ENCODE data around the gene TEX36. TPM values are rescaled to one million over a fixed set of nuclear protein-coding genes. Genes with fewer than 3 reads are reported as not detected.

Gene TEX36
- total and polyA plus RNA-seq, 9 of the 15 experiments (the other 6 are each of a cell fraction or from before 2014, with no cell fraction given): 0.10 to 0.82 (median 0.15) TPM; not detected in 6

DNA sequence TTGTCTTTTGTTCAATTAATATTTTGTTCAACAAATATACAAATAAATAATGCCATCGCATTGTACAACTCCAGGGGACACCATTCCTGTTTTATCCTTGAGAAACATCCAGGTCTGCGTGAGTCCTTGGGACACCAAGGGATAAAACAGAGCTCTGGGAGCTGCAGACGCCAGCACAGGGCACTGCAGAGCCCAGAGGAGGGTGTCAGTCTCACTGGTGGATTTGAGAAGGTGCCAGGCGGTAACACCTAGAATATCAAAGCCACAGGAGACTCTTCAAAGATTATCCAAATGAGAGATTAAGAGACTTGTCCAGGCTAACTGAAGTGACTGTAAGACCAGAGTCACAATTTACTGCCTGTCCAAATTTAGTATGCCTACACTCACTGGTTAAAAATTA, 55.3 kb downstream of the TEX36 start:
- POLR2A ChIA-PET: no interaction called here
- no peaks in the 10 kb centered on the region for H3K9me3 ChIP-seq (replicated peaks; ENCODE audit: control insufficient read depth, insufficient read depth, low read depth, low read length)
- H3K4me1 ChIP-seq (replicated peaks in 1 of 2; ENCODE audit: control insufficient read depth in 2 of 2, insufficient read depth in 2 of 2, low read length in 2 of 2): no peaks in the 10 kb centered on the region
- no peak overlapping the region for H3K4me2 ChIP-seq (ENCODE audit: insufficient read depth, low read length)
- no peaks in the 10 kb centered on the region for H3K79me2 ChIP-seq (ENCODE audit: control insufficient read depth, insufficient read depth, low read length)
- intact Hi-C loops (cut with micrococcal nuclease): loop anchor here (10.0 kb wide), 1 partner anchor 583 kb away; no protein-coding TSS in a partner anchor
- H2AFZ ChIP-seq (ENCODE audit: low read depth, low read length): no peak overlapping the region
- BruUV-seq (replicated peaks): no TSS peak
- CTCF ChIA-PET (ENCODE audit: low intra/inter-chr PET ratio): no interaction called here
- H3K36me3 ChIP-seq (ENCODE audit: control insufficient read depth, insufficient read depth, low read length): no peaks in the 10 kb centered on the region
- in situ Hi-C loops (cut with MboI): no loop called here
- H3K27me3 ChIP-seq (ENCODE audit: control insufficient read depth in 2 of 2, insufficient read depth in 2 of 2, low read length in 2 of 2): peaks cover 10 to 47% of the 10 kb centered on the region in 2 experiments; a peak in 4 of 5 replicates
- TF ChIP-seq, protein P1, sequence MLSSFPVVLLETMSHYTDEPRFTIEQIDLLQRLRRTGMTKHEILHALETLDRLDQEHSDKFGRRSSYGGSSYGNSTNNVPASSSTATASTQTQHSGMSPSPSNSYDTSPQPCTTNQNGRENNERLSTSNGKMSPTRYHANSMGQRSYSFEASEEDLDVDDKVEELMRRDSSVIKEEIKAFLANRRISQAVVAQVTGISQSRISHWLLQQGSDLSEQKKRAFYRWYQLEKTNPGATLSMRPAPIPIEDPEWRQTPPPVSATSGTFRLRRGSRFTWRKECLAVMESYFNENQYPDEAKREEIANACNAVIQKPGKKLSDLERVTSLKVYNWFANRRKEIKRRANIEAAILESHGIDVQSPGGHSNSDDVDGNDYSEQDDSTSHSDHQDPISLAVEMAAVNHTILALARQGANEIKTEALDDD (IDR thresholded peaks at IDR 0.05): no peak
- TF ChIP-seq CREB1 (IDR thresholded peaks at IDR 0.05) (no peak), CREB1 (CRISPR knock-in tag; IDR thresholded peaks at IDR 0.05) (no peak), MYC (IDR thresholded peaks at IDR 0.05; ENCODE audit: low read depth, low read length) (no peak), MYC (CRISPR knock-in tag; IDR thresholded peaks at IDR 0.05; ENCODE audit: borderline replicate concordance, low read depth) (no peak), ZNF12 (CRISPR knock-in tag; IDR thresholded peaks at IDR 0.05) (no peak), ZNF830 (CRISPR knock-in tag; IDR thresholded peaks at IDR 0.05) (no peak)
- TF ChIP-seq, protein P2, sequence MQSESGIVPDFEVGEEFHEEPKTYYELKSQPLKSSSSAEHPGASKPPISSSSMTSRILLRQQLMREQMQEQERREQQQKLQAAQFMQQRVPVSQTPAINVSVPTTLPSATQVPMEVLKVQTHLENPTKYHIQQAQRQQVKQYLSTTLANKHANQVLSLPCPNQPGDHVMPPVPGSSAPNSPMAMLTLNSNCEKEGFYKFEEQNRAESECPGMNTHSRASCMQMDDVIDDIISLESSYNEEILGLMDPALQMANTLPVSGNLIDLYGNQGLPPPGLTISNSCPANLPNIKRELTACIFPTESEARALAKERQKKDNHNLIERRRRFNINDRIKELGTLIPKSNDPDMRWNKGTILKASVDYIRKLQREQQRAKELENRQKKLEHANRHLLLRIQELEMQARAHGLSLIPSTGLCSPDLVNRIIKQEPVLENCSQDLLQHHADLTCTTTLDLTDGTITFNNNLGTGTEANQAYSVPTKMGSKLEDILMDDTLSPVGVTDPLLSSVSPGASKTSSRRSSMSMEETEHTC (IDR thresholded peaks at IDR 0.05): no peak
- no peak overlapping the region for H3K9ac ChIP-seq (ENCODE audit: insufficient read depth in 1 of 2, low read depth in 2 of 2, low read length in 2 of 2)
- no peaks in the 10 kb centered on the region for H4K20me1 ChIP-seq (replicated peaks; ENCODE audit: control insufficient read depth, insufficient read depth, low read length)
- WGBS (ENCODE audit: insufficient coverage, low coverage, missing lambda C conversion rate): 0% methylated on average over 4 of the region's 4 CpGs
- H3K4me3 ChIP-seq: no peak overlapping the region
- FAIRE-seq (no peak), ATAC-seq (no peak), DNase-seq (ENCODE audit: extremely low read depth in 1 of 4, low spot score in 3 of 4) (no peak)
- no peak overlapping the region for H3K27ac ChIP-seq (ENCODE audit: extremely low read depth, low read depth, low read length)
- H3K9me1 ChIP-seq (ENCODE audit: control insufficient read depth, insufficient read depth, low read length): no peaks in the 10 kb centered on the region
